AG09319 (cell line): ENCODE data around the gene FARP1.

Source experiments
- DNase-seq: peaks from one replicate; pipeline ENCODE4 v3.0.0-alpha.2; 2010; ENCODE audit warnings: low read depth; ENCODE audit errors: extremely low read depth
- TF ChIP-seq, protein P1 (sequence below): IDR thresholded peaks from 2 replicates; pipeline ENCODE4 v1.5.1; 2011; ENCODE audit warnings: low read depth, mild to moderate bottlenecking, inconsistent platforms, low read length, moderate library complexity

The FARP1 gene

DNA sequence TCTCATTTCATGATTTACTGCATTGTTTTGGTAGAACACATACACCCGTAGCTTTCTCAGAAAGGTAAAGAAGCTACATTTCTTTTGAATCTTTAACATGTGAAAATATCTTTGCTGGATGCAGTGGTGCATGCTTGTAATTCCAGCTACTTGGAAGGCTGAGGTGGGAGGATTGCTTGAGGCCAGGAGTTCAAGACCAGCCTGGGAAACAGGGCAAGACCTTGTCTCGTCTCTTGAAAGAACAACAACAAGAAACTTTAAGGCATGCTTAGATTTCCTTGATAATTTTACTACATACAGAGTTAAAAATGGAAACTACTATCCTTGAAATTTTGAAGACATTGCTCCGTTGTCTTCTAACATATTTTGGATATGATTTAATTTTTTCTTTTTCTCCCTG lies 26.4 kb downstream of the FARP1 start:
- TF ChIP-seq, protein P1, sequence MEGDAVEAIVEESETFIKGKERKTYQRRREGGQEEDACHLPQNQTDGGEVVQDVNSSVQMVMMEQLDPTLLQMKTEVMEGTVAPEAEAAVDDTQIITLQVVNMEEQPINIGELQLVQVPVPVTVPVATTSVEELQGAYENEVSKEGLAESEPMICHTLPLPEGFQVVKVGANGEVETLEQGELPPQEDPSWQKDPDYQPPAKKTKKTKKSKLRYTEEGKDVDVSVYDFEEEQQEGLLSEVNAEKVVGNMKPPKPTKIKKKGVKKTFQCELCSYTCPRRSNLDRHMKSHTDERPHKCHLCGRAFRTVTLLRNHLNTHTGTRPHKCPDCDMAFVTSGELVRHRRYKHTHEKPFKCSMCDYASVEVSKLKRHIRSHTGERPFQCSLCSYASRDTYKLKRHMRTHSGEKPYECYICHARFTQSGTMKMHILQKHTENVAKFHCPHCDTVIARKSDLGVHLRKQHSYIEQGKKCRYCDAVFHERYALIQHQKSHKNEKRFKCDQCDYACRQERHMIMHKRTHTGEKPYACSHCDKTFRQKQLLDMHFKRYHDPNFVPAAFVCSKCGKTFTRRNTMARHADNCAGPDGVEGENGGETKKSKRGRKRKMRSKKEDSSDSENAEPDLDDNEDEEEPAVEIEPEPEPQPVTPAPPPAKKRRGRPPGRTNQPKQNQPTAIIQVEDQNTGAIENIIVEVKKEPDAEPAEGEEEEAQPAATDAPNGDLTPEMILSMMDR: no peak
- no peak for DNase-seq

DNA sequence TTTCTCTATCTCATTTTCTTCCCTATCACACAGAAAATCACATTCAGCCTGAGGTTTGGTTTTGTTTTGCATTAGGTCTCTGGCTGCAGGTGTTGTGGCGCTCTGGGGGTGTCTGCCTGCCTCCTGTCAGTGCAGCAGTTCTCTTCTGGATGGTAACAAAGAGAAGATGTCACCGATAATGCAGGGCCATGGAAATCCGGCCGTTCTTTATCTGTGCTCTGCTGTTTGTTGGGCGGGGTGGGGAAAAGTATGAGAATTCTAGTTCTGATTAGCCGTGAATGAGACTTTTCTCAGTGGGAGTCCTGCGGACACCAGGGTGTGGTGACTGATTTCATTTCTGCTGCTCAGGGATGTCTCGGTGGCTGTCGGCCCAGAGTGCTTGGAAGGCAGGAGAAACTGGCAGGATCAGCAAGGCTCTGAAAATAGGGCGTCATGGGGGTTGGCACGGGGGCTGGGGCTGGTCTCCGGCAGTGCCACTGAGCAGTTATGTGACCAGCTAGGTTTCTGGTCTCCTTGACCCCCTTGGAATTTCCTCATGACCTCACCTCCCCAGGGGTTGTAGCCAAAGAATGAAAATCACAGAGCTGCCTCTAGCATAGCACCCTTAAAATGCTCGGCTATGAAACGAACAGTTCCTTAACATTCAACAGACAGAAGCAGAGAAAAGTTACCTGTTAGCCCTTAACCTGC lies 29.2 kb downstream of the FARP1 start:
- no peak for DNase-seq
- TF ChIP-seq, protein P1: no peak

DNA sequence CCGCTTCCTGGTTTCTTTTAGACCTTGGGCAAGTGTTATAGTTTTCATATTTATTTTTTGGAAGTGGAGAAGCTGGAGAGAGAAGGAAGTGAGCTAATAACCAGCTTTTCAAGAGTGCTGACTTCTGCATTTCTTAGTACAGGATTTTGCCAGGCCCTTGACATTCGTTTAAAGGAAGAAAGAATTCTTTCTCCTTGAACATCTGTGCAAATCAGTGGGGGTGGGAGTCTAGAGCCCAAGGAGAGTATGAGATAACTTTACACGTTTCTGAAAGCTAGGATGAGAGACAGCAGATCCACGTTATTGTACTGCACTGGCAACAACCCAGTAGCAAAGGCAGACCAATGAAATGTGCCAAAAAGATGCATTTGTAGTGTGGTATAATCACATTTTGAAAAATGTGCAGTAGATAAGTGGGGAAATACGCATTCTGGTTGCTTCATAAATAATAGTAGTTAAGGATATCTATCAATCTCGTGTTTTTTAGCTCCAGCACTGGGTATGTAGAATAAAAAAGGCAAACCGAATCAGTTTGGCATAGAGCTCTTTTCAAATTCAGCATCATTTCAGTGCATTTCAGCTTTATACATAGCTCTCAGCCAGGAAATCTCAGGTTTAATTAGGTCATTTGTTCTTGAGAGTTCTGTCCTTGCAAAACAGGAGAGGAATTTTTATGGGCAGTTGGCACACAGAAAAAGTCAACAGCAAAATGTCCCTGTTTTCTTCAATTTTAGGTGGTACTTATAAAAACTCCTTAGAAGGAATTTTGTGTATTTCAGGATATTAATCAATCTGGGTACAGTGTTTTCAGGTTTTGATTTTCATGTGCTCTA lies 29.9 kb downstream of the FARP1 start:
- TF ChIP-seq, protein P1: no peak
- DNase-seq: no peak

DNA sequence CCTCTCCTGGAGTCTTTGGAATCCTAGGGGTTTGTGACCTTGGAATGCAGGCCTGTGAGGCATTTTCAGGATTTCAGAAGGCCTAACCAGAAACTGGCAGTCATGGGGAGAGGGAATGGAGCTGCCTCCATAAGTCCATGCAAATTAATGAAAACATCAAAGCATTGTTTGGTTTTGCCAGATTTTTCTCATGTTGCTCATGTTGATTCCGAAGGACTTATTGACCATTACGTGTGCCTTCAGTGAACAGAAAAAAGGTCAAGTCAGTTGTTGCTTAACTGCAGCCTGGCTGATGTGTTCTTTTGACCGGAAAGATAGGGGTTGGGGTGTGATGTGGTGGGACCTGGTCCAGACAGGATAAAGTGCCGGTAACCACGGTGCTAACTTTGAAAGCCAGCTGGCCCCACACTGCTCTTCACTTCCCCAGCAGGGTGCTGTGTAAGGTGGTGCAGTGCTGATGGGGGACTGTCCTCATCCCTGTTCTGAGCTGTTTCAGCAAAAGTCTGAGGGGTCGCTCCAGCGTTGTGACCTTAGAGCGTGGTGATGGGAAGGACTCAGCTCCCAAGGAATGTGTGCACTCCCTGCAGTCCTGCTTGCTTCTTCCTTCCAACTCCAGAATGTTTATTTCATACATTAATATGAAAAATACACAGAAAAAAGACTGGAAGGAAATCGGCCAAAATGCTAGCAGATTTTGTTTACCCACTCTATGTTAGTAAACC lies 30.7 kb downstream of the FARP1 start:
- TF ChIP-seq, protein P1: no peak
- DNase-seq: peak; percentile 93

DNA sequence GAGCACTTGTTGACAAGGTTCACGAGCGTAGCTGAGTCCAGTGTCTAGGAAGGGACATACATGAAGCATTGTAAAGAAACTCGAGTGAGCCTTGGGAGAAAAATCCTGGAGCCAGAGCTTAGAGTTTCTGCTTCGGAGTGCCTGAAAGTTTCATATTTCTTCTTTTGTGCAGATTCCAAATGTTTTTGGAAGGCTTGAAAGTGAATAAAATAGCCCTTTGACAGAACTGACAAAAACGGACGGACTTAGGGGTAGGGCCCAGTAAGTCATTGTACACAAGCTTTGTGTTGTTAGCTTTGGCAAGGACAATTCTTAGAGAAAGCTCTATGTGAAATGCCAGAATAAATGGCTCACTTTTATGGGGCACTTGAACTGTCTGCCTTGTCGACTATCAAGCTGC lies 31.4 kb downstream of the FARP1 start:
- DNase-seq: no peak
- TF ChIP-seq, protein P1: no peak

DNA sequence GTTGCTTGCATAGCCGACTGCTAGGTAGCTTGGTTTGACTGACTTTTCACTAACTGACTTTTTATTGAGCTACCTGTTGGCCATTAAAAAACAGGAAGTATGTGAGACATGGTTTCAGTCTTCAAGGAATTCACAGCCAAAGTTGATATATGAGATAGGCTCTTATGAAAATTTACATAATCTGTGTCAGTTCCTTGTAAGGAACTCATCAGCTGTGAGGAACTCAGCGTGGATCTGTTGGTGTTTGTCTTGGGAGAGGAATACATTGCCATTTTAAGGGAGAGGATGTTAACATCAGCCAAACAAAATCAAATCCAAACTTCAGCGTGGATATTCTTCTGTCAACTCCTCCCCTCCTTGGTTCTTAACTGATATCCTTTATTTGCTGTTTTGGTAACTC lies 32.1 kb downstream of the FARP1 start:
- TF ChIP-seq, protein P1: no peak
- no peak for DNase-seq

DNA sequence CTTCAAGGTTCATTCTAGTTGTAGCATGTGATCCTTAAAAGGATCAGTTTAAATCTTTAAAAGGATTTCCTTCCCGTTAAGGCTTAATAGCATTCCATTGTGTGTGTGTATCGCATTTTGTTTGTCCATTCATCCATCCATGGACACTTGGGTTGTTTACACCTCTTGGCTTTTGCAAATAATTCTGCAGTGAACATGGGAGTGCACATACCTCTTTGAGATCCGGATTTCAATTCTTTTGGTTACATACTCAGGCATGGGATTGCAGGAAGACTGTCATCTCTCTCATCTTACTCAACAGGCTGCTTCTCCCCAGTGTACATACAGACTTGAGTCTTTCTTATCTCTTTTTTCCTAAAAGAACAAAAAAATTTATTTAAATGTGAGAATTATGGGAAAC lies 32.9 kb downstream of the FARP1 start:
- DNase-seq: no peak
- TF ChIP-seq, protein P1: no peak
